Activated T-cell treated with anti-CD3 and anti-CD28 coated beads, Interleukin-2, amount 50 U/mL, for 4 hours (primary cell): ENCODE results near the gene TNC. TPM values are rescaled to one million over a fixed set of nuclear protein-coding genes. Genes with fewer than 3 reads are reported as not detected.

Experiments used
- ATAC-seq, 2 donors: fragments of 200-7000 bp; cut with Tn5 transposase; one replicate each; pipeline ENCODE4 v1.10.0; 2021
- DNase-seq: peaks from one replicate; pipeline ENCODE4 v3.0.0-alpha.2; 2020
- H3K27me3 Mint-ChIP-seq: one replicate; pipeline ENCODE4 v1.8.0; 2021; ENCODE audit warnings: low read depth, mixed read lengths
- H3K36me3 Mint-ChIP-seq: one replicate; pipeline ENCODE4 v1.8.0; 2022; ENCODE audit warnings: mixed read lengths; ENCODE audit not compliant: insufficient read depth
- H3K4me1 Mint-ChIP-seq: one replicate; pipeline ENCODE4 v1.8.0; 2021; ENCODE audit warnings: low read depth, mixed read lengths
- H3K4me3 Mint-ChIP-seq: one replicate; pipeline ENCODE4 v1.8.0; 2021; ENCODE audit warnings: mild to moderate bottlenecking, moderate library complexity, mixed read lengths
- H3K9me3 Mint-ChIP-seq: one replicate; pipeline ENCODE4 v1.8.0; 2021; ENCODE audit warnings: mixed read lengths
- total RNA-seq, 3 donors: library from RNA; stranded (reverse); gene quantifications; one replicate each; pipeline ENCODE4 v1.2.1, GENCODE V29; 2021

TNC gene
- 1 to 10 TPM in 1 of 3 donors, under 1 TPM in 2; 0.29 to 1.3 (median 0.51) TPM for total RNA-seq

GRCh38 chr9:115117999-115118878 is at the start of gene TNC:
Gene TNC, minus strand, starts transcription at chr9:115118157. Its CDS starts 27,139 bp downstream, at chr9:115091018.
- no peaks in the 10 kb centered on the region for H3K36me3 Mint-ChIP-seq
- ATAC-seq, result no peak
- H3K9me3 Mint-ChIP-seq, result no peaks in the 10 kb centered on the region

GRCh38 chr9:115167175-115167574 is 49.2 kb upstream of the TNC start:
- Mint-ChIP-seq H3K27me3 (peaks cover 6% of the 10 kb centered on the region), H3K9me3 (no peaks in the 10 kb centered on the region), H3K36me3 (no peaks in the 10 kb centered on the region), H3K4me3 (no peak overlapping the region), H3K4me1 (no peaks in the 10 kb centered on the region)
- DNase-seq (no peak), ATAC-seq (no peak)

More at GRCh38 chr9:115117999-115118878, at the start of gene TNC:
- Mint-ChIP-seq H3K27me3 (peaks cover 62% of the 10 kb centered on the region), H3K4me1 (peaks cover 8% of the 10 kb centered on the region), H3K4me3 (no peak within 1 kb of the TSS)
- no peak for DNase-seq

GRCh38 chr9:115165233-115165632 is 47.3 kb upstream of the TNC start:
- H3K9me3 Mint-ChIP-seq, result no peaks in the 10 kb centered on the region

GRCh38 chr9:115164511-115164974 is 46.6 kb upstream of the TNC start:
- Mint-ChIP-seq H3K4me3 (no peak overlapping the region), H3K9me3 (no peaks in the 10 kb centered on the region), H3K4me1 (no peaks in the 10 kb centered on the region), H3K36me3 (no peaks in the 10 kb centered on the region), H3K27me3 (peaks cover 6% of the 10 kb centered on the region)
- DNase-seq (no peak), ATAC-seq (no peak)

More at GRCh38 chr9:115165233-115165632, 47.3 kb upstream of the TNC start:
- H3K27me3 Mint-ChIP-seq, result peaks cover 6% of the 10 kb centered on the region
- ATAC-seq, result no peak
- no peaks in the 10 kb centered on the region for H3K36me3 Mint-ChIP-seq
- no peak for DNase-seq
- H3K4me3 Mint-ChIP-seq, result no peak overlapping the region
- no peaks in the 10 kb centered on the region for H3K4me1 Mint-ChIP-seq

GRCh38 chr9:115162946-115163345 is 45.0 kb upstream of the TNC start:
- DNase-seq, result no peak
- H3K4me3 Mint-ChIP-seq, result no peak overlapping the region
- no peak for ATAC-seq
- H3K36me3 Mint-ChIP-seq, result no peaks in the 10 kb centered on the region
- peaks cover 4% of the 10 kb centered on the region for H3K27me3 Mint-ChIP-seq
- H3K9me3 Mint-ChIP-seq, result no peaks in the 10 kb centered on the region
- peaks cover 3% of the 10 kb centered on the region for H3K4me1 Mint-ChIP-seq

GRCh38 chr9:115161446-115161845 is 43.5 kb upstream of the TNC start:
- Mint-ChIP-seq H3K27me3 (peaks cover 3% of the 10 kb centered on the region), H3K4me1 (peaks cover 3% of the 10 kb centered on the region), H3K9me3 (no peaks in the 10 kb centered on the region), H3K4me3 (no peak overlapping the region), H3K36me3 (no peaks in the 10 kb centered on the region)
- no peak for DNase-seq
- no peak for ATAC-seq

GRCh38 chr9:115158661-115159481 is 40.9 kb upstream of the TNC start:
- H3K9me3 Mint-ChIP-seq, result no peaks in the 10 kb centered on the region
- ATAC-seq, result no peak
- H3K4me3 Mint-ChIP-seq, result no peak overlapping the region
- peaks cover 2% of the 10 kb centered on the region for H3K27me3 Mint-ChIP-seq
- DNase-seq, result no peak
- no peaks in the 10 kb centered on the region for H3K36me3 Mint-ChIP-seq
- peaks cover 3% of the 10 kb centered on the region for H3K4me1 Mint-ChIP-seq

- Mint-ChIP-seq H3K9me3 (no peaks in the 10 kb centered on the region), H3K4me3 (no peak overlapping the region), H3K27me3 (peaks cover 2% of the 10 kb centered on the region), H3K36me3 (no peaks in the 10 kb centered on the region), H3K4me1 (peaks cover 3% of the 10 kb centered on the region)
- DNase-seq (no peak), ATAC-seq (peak; percentile 14 to 35)
Observed at GRCh38 chr9:115157245-115157674, 39.3 kb upstream of the TNC start.

GRCh38 chr9:115155037-115155436 is 37.1 kb upstream of the TNC start:
- no peak for DNase-seq
- Mint-ChIP-seq H3K4me3 (no peak overlapping the region), H3K27me3 (peaks cover 2% of the 10 kb centered on the region), H3K4me1 (peaks cover 3% of the 10 kb centered on the region), H3K36me3 (no peaks in the 10 kb centered on the region), H3K9me3 (no peaks in the 10 kb centered on the region)
- ATAC-seq, result no peak

- ATAC-seq, result no peak
- H3K4me1 Mint-ChIP-seq, result peaks cover 3% of the 10 kb centered on the region
- H3K36me3 Mint-ChIP-seq, result no peaks in the 10 kb centered on the region
- no peak overlapping the region for H3K4me3 Mint-ChIP-seq
- H3K9me3 Mint-ChIP-seq, result no peaks in the 10 kb centered on the region
- peaks cover 2% of the 10 kb centered on the region for H3K27me3 Mint-ChIP-seq
- no peak for DNase-seq
Observed at GRCh38 chr9:115154617-115155016, 36.7 kb upstream of the TNC start.

- Mint-ChIP-seq H3K4me3 (no peak overlapping the region), H3K9me3 (no peaks in the 10 kb centered on the region), H3K27me3 (peaks cover 4% of the 10 kb centered on the region), H3K36me3 (no peaks in the 10 kb centered on the region), H3K4me1 (no peaks in the 10 kb centered on the region)
- ATAC-seq (no peak), DNase-seq (no peak)
Observed at GRCh38 chr9:115152281-115152820, 34.4 kb upstream of the TNC start.

- ATAC-seq (no peak), DNase-seq (no peak)
- Mint-ChIP-seq H3K36me3 (no peaks in the 10 kb centered on the region), H3K4me1 (no peaks in the 10 kb centered on the region), H3K4me3 (no peak overlapping the region), H3K9me3 (no peaks in the 10 kb centered on the region), H3K27me3 (peaks cover 9% of the 10 kb centered on the region)
Observed at GRCh38 chr9:115148721-115149120, 30.8 kb upstream of the TNC start.

GRCh38 chr9:115146581-115147021 is 28.6 kb upstream of the TNC start:
- DNase-seq (no peak), ATAC-seq (no peak)
- Mint-ChIP-seq H3K4me3 (no peak overlapping the region), H3K27me3 (peaks cover 15% of the 10 kb centered on the region), H3K9me3 (no peaks in the 10 kb centered on the region), H3K36me3 (no peaks in the 10 kb centered on the region), H3K4me1 (peaks cover 4% of the 10 kb centered on the region)

GRCh38 chr9:115144706-115145105 is 26.7 kb upstream of the TNC start:
- no peak for DNase-seq
- Mint-ChIP-seq H3K4me3 (no peak overlapping the region), H3K4me1 (peaks cover 4% of the 10 kb centered on the region), H3K9me3 (no peaks in the 10 kb centered on the region), H3K27me3 (peaks cover 20% of the 10 kb centered on the region), H3K36me3 (no peaks in the 10 kb centered on the region)
- no peak for ATAC-seq
